H1 (cell line): ENCODE results near the gene CNNM2. TPM values are rescaled to one million over a fixed set of nuclear protein-coding genes. Genes with fewer than 3 reads are reported as not detected.

Experiments used
- CHD2 ChIP-seq: IDR thresholded peaks from 2 replicates; pipeline ENCODE4 v1.6.1; 2012; ENCODE audit warnings: low read length, improper control_type of control experiment
- EGR1 ChIP-seq: IDR thresholded peaks from 2 replicates; pipeline ENCODE4 v1.6.1; 2011; ENCODE audit warnings: low read depth, low read length, borderline replicate concordance
- FOSL1 ChIP-seq: IDR thresholded peaks from 2 replicates; pipeline ENCODE4 v1.6.1; 2011; ENCODE audit warnings: mild to moderate bottlenecking, low read depth, low read length, moderate library complexity; ENCODE audit not compliant: insufficient read depth
- HDAC2 ChIP-seq, 2 experiments: fragments of 300-600 bp in 1 of 2; sonication (generic) in 1 of 2; IDR thresholded peaks; 2 replicates each; pipeline ENCODE4 v1.6.1; 2011 to 2012; ENCODE audit warnings: low read depth in 2 of 2, low read length in 2 of 2, mild to moderate bottlenecking in 2 of 2, moderate library complexity in 2 of 2, borderline replicate concordance in 1 of 2, inconsistent platforms in 1 of 2
- JUND ChIP-seq: IDR thresholded peaks from 2 replicates; pipeline ENCODE4 v1.6.1; 2011; ENCODE audit warnings: mild to moderate bottlenecking, improper control_type of control experiment, low read length
- NRF1 ChIP-seq: IDR thresholded peaks from 2 replicates; pipeline ENCODE4 v1.6.1; 2011; ENCODE audit warnings: mild to moderate bottlenecking, low read depth, low read length, improper control_type of control experiment
- RNF2 ChIP-seq: fragments of 200-900, 300-1000 bp; sonication (generic); IDR thresholded peaks from 2 replicates; pipeline ENCODE4 v1.7.1; 2016; ENCODE audit warnings: borderline replicate concordance, low read depth, mild to moderate bottlenecking, antibody characterized with exemption, low read length; ENCODE audit not compliant: poor library complexity, severe bottlenecking; ENCODE audit errors: missing control alignments
- SP1 ChIP-seq: IDR thresholded peaks from 2 replicates; pipeline ENCODE4 v1.6.1; 2011; ENCODE audit warnings: low read depth, low read length
- SP2 ChIP-seq: IDR thresholded peaks from 2 replicates; pipeline ENCODE4 v1.6.1; 2012; ENCODE audit warnings: mild to moderate bottlenecking, low read length, inconsistent platforms
- polyA plus RNA-seq, 7 experiments: library from polyadenylated mRNA; depleted of rRNA in 3 of 7; stranded (reverse) in 5 of 7; unstranded in 2 of 7; fragments of >200 nt in 5 of 7; fragments of 200-250 nt in 2 of 7; gene quantifications; 1 replicate in 5 of 7; 2 replicates in 1 of 7; 4 replicates in 1 of 7; pipeline versions ENCODE4 v1.2.1 to v1.2.3, GENCODE V29; 2011 to 2013; ENCODE audit warnings: missing spikeins in 2 of 7, mixed read lengths in 2 of 7
- total RNA-seq: library from RNA; stranded (reverse); fragmentation: NEBNext Ultra II Directional; extraction: Animal tissue kit (Norgen Biotek cat#: 25700); gene quantifications from 2 replicates; pipeline ENCODE4 v1.2.1, GENCODE V29; 2021
- TF ChIP-seq, protein P1 (sequence below): IDR thresholded peaks from 2 replicates; pipeline ENCODE4 v1.6.1; 2012; ENCODE audit warnings: inconsistent platforms

Gene CNNM2
- total and polyA plus RNA-seq, 2 of the 8 experiments (the other 6 are each of a cell fraction or from before 2014, with no cell fraction given): 7.3 to 23.6 TPM

GRCh38 chr10:102917962-102918816, at the start of gene CNNM2 (continued):
- TF ChIP-seq, protein P1, sequence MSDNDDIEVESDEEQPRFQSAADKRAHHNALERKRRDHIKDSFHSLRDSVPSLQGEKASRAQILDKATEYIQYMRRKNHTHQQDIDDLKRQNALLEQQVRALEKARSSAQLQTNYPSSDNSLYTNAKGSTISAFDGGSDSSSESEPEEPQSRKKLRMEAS: peak; percentile 94
- TF ChIP-seq HDAC2 (IDR thresholded peaks at IDR 0.05; ENCODE audit: borderline replicate concordance in 1 of 2, low read depth in 2 of 2, low read length in 2 of 2) (no peak), SP1 (peak; percentile 94), CHD2 (peak; percentile 92), JUND (no peak), FOSL1 (no peak), EGR1 (no peak), NRF1 (no peak), RNF2 (no peak), SP2 (peak; percentile 46; the same call in 1 of the 2 replicates)
